ENCODE data around the gene HS6ST3.

Gene HS6ST3

DNA sequence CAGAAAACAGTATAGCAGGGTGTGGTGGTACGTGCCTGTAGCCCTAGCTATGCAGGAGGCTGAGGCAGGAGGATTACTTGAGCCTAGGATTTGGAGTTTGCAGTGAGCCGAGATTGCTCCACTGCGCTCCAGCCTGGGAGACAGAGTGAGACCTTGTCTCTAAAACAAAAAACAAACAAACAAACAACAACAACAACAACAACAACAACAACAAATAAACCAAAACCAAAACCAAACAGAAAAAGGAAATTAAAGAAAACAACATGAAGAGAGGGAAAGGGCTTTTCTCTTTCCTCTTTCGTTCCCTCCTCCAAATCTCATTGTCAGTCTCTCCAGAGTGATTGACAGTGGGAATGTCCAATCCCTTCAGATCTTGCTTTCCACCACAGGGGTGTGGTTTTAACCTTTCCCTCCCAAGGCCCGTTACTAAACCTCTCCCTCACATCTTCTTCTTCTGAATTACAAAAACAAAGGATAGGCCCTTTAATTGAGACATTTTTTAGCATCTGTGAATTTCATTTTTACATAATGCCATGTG lies 341.2 kb downstream of the HS6ST3 start:
- H3K9me3 ChIP-seq (ENCODE audit: control insufficient read depth, insufficient read depth, low read depth, low read length) = no peaks in the 10 kb centered on the region

DNA sequence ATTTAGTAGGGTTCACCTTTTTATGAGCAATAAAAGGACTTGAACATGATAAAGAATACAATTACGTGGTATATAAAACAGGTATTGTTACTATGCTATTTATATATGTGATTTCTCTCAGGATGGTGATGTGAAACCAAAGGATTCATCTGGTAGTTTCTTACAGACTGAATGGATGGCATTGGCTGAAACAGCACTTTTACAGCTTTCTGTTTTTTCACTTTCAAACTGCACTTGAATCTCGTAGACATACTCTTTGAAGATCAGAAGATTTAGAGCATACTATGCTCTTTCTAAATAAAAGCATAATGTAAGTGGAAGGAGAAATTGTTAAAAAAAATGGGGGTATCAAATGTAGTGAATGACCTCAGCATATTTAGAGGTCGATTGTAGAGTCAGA lies 354.8 kb downstream of the HS6ST3 start:
- Histone ChIP-seq H3K4me1 (ENCODE audit: control insufficient read depth, insufficient read depth, low read length) (no peaks in the 10 kb centered on the region), H3K36me3 (ENCODE audit: control insufficient read depth, insufficient read depth, low read length) (no peaks in the 10 kb centered on the region), H3K27ac (ENCODE audit: low read depth, low read length) (no peak overlapping the region)

More for the DNA sequence above, 341.2 kb downstream of the HS6ST3 start:
- Histone ChIP-seq H3K9ac (ENCODE audit: low read length) (no peak overlapping the region), H3K27ac (ENCODE audit: low read depth, low read length) (no peak overlapping the region), H3K27me3 (ENCODE audit: control insufficient read depth, insufficient read depth, low read length) (no peaks in the 10 kb centered on the region), H3K4me3 (ENCODE audit: low read depth, low read length) (no peak overlapping the region), H3K4me1 (ENCODE audit: control insufficient read depth, insufficient read depth, low read length) (no peaks in the 10 kb centered on the region), H3K36me3 (ENCODE audit: control insufficient read depth, insufficient read depth, low read length) (no peaks in the 10 kb centered on the region)

DNA sequence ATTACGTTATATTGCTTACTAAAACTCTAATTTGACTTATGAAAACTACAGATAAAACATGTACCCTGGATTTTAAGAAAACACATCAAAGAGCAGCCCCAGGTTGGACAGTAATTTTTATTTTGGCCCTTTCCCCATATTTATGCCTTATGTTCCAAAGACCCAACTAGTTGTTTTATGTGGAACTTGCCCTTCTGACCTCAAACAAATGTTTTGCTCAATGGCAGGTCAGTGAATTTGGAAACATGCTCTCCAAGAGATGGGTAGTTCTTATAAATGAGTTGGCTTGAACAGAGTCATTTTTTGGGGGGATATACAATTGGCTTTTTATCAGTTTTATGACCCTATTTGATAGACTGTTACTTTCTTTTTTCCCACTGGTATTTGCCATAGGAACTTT lies 360.0 kb downstream of the HS6ST3 start:
- no peaks in the 10 kb centered on the region for H3K27me3 ChIP-seq (ENCODE audit: control insufficient read depth, insufficient read depth, low read length)

More for the DNA sequence above, 354.8 kb downstream of the HS6ST3 start:
- no peak overlapping the region for H3K4me3 ChIP-seq (ENCODE audit: low read depth, low read length)
- H3K9ac ChIP-seq (ENCODE audit: low read length) = no peak overlapping the region
- no peaks in the 10 kb centered on the region for H3K27me3 ChIP-seq (ENCODE audit: control insufficient read depth, insufficient read depth, low read length)
- H3K9me3 ChIP-seq (ENCODE audit: control insufficient read depth, insufficient read depth, low read depth, low read length) = no peaks in the 10 kb centered on the region

DNA sequence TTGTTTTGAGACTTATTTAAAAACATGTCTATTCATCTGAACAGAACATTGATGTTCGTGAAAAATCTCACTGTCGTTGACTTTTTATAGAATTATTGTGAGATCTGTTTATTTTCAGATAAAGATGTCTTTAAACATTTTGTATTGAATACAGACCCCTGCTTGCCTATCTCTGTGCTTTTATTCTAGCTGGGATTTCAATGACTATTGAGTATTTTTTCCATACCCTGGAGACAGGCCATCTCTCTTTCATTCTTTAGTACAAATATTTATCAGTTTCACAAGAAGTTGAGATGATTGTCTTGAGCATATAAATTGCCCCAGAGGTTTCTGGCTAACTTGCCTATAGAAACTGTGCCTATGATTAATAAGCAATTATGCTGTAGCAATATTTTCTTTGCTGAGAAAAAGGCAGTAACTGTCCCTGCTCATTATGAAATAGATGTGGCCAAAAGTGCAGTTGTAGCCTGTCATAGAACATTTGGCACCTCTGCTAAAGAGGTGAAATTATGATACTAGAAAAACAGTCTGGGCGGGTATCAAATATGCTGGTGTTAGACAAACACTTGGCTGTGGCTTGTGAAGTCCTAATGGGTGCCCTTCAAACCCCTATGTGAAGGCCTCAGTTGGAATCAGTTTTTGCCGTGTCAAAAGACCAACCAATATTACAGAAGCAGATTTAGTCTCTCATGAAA lies 360.6 kb downstream of the HS6ST3 start:
- Histone ChIP-seq H3K9ac (ENCODE audit: low read length) (no peak overlapping the region), H3K27me3 (ENCODE audit: control insufficient read depth, insufficient read depth, low read length) (no peaks in the 10 kb centered on the region), H3K9me3 (ENCODE audit: control insufficient read depth, insufficient read depth, low read depth, low read length) (no peaks in the 10 kb centered on the region), H3K27ac (ENCODE audit: low read depth, low read length) (no peak overlapping the region), H3K4me1 (ENCODE audit: control insufficient read depth, insufficient read depth, low read length) (peaks cover 10% of the 10 kb centered on the region), H3K4me3 (ENCODE audit: low read depth, low read length) (no peak overlapping the region), H3K36me3 (ENCODE audit: control insufficient read depth, insufficient read depth, low read length) (no peaks in the 10 kb centered on the region)

More for the DNA sequence above, 360.0 kb downstream of the HS6ST3 start:
- Histone ChIP-seq H3K4me3 (ENCODE audit: low read depth, low read length) (no peak overlapping the region), H3K9ac (ENCODE audit: low read length) (no peak overlapping the region), H3K4me1 (ENCODE audit: control insufficient read depth, insufficient read depth, low read length) (peaks cover 8% of the 10 kb centered on the region), H3K36me3 (ENCODE audit: control insufficient read depth, insufficient read depth, low read length) (no peaks in the 10 kb centered on the region), H3K27ac (ENCODE audit: low read depth, low read length) (no peak overlapping the region), H3K9me3 (ENCODE audit: control insufficient read depth, insufficient read depth, low read depth, low read length) (no peaks in the 10 kb centered on the region)

DNA sequence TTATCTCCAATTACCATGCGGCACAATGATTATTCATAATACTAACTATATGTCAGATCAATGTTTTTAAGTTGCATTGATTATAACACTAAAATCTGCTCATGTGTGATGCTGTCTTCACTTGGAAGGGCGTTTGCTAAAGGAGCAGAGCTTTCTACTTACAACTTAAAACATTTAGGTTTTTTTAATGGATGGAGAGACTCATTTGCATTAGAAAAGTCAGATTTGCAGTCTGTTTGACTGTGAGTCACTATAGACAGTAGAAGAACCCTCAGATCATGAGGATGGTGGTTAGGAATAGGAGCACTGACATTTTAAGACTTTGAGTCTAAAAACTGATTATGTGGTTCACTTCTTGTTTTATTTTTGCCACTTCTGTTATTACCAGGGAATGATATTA lies 364.6 kb downstream of the HS6ST3 start:
- H3K9ac ChIP-seq (ENCODE audit: low read length) = no peak overlapping the region

DNA sequence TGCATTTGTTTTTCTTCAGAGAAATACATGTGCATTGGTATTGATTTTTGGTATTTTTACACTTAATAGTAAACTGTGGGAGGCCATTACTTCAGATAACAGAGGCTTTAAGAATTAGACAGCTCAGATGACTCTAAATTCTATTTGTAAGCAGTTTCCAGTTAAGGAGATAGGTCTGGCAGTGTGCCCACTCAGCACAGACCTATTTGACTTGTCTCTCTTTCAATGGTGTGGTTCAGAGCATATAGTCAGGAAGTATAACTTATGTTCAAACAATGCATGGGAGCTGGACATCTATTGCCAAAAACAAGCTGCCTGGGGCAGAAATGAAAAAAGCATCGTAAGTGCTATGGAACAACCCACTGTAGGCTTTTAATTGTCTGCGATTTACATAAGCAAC lies 370.7 kb downstream of the HS6ST3 start:
- H3K9me3 ChIP-seq (ENCODE audit: control insufficient read depth, insufficient read depth, low read depth, low read length) = no peaks in the 10 kb centered on the region
- no peak overlapping the region for H3K9ac ChIP-seq (ENCODE audit: low read length)
- H3K36me3 ChIP-seq (ENCODE audit: control insufficient read depth, insufficient read depth, low read length) = no peaks in the 10 kb centered on the region
- H3K4me1 ChIP-seq (ENCODE audit: control insufficient read depth, insufficient read depth, low read length) = no peaks in the 10 kb centered on the region
- H3K27ac ChIP-seq (ENCODE audit: low read depth, low read length) = no peak overlapping the region
- H3K4me3 ChIP-seq (ENCODE audit: low read depth, low read length) = no peak overlapping the region
- no peaks in the 10 kb centered on the region for H3K27me3 ChIP-seq (ENCODE audit: control insufficient read depth, insufficient read depth, low read length)

More for the DNA sequence above, 364.6 kb downstream of the HS6ST3 start:
- Histone ChIP-seq H3K4me3 (ENCODE audit: low read depth, low read length) (no peak overlapping the region), H3K36me3 (ENCODE audit: control insufficient read depth, insufficient read depth, low read length) (no peaks in the 10 kb centered on the region), H3K9me3 (ENCODE audit: control insufficient read depth, insufficient read depth, low read depth, low read length) (no peaks in the 10 kb centered on the region), H3K4me1 (ENCODE audit: control insufficient read depth, insufficient read depth, low read length) (peaks cover 10% of the 10 kb centered on the region), H3K27ac (ENCODE audit: low read depth, low read length) (no peak overlapping the region), H3K27me3 (ENCODE audit: control insufficient read depth, insufficient read depth, low read length) (no peaks in the 10 kb centered on the region)

DNA sequence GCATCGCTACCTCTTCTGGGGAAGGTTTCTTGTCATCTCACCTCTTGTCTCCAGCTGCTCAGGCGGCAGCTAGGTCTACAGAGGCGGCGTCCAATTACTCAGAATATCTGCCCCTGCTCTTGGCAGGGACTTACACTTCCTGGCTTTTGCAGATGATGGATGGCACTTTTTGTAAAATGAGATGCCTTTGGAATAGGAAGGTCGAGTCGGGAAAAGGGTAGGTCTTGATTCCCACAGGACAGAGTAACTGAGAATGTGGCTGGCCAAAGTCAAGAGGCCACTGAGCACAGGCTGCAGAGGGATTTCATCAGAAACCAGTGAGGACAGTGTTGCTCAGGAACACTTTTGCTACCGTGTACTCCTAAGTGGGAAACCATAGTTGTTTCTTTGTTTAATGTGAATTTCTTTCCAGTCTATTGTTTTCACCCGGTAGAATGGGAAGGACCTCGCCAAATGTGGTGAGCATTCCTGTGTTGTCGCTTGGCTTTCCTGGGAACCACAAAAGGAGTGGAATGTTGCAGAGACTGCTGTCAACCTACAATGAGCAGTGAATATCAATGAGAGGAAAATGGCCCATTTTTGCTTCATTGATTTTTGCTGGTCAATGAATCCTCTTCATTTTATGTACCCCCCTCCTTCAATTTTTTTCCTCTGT lies 383.7 kb downstream of the HS6ST3 start:
- H3K27ac ChIP-seq (ENCODE audit: low read depth, low read length) = no peak overlapping the region
- H3K27me3 ChIP-seq (ENCODE audit: control insufficient read depth, insufficient read depth, low read length) = no peaks in the 10 kb centered on the region
- H3K4me3 ChIP-seq (ENCODE audit: low read depth, low read length) = no peak overlapping the region
- H3K36me3 ChIP-seq (ENCODE audit: control insufficient read depth, insufficient read depth, low read length) = no peaks in the 10 kb centered on the region
- peaks cover 5% of the 10 kb centered on the region for H3K4me1 ChIP-seq (ENCODE audit: control insufficient read depth, insufficient read depth, low read length)
- peaks cover 4% of the 10 kb centered on the region; the same call in 1 of the 2 replicates for H3K9me3 ChIP-seq (ENCODE audit: control insufficient read depth, insufficient read depth, low read depth, low read length)
- H3K9ac ChIP-seq (ENCODE audit: low read length) = no peak overlapping the region

DNA sequence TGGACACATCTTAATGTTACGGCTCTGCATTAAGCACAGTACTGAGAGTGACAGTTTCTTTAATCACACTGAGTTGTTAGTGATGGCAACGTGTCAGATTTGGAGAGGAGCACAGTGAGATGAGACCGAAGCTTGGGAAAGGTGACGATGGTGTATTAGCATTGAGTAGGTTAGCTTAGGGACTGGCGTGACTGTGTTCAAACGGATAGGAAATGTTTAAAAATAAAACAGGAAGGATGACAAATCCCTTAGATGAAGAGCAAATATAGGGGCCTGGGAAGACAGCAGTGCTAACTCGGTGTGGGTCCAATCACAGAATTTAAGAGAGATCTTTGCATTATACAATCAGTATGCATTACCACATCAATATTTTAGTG lies 384.3 kb downstream of the HS6ST3 start:
- Histone ChIP-seq H3K9ac (ENCODE audit: low read length) (no peak overlapping the region), H3K36me3 (ENCODE audit: control insufficient read depth, insufficient read depth, low read length) (no peaks in the 10 kb centered on the region), H3K27ac (ENCODE audit: low read depth, low read length) (no peak overlapping the region)

DNA sequence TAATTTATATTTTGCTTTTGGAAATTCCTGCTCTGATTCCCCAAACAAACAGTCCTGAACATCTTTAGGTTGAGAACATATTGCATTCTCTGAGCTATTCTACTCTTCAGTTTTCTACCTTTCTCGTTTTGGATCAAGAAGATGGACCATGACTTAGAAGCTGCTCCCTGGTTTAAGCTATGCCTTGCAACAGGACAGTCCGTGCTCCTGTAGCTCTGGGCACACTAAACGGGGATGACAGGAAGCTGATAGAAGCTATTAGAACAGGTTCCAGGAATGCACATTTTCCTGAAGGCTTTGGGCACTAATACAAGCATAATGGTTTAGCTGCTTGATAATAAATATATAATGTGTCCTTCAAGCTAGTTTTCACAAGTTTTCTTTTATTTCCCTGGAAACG lies 385.2 kb downstream of the HS6ST3 start:
- H3K4me3 ChIP-seq (ENCODE audit: low read depth, low read length) = no peak overlapping the region
- H3K27ac ChIP-seq (ENCODE audit: low read depth, low read length) = no peak overlapping the region
- H3K4me1 ChIP-seq (ENCODE audit: control insufficient read depth, insufficient read depth, low read length) = peaks cover 5% of the 10 kb centered on the region
- no peaks in the 10 kb centered on the region for H3K36me3 ChIP-seq (ENCODE audit: control insufficient read depth, insufficient read depth, low read length)
- no peak overlapping the region for H3K9ac ChIP-seq (ENCODE audit: low read length)
- H3K9me3 ChIP-seq (ENCODE audit: control insufficient read depth, insufficient read depth, low read depth, low read length) = peaks cover 4% of the 10 kb centered on the region; the same call in 1 of the 2 replicates
- no peaks in the 10 kb centered on the region for H3K27me3 ChIP-seq (ENCODE audit: control insufficient read depth, insufficient read depth, low read length)

More for the DNA sequence above, 384.3 kb downstream of the HS6ST3 start:
- H3K9me3 ChIP-seq (ENCODE audit: control insufficient read depth, insufficient read depth, low read depth, low read length) = peaks cover 4% of the 10 kb centered on the region; the same call in 1 of the 2 replicates
- H3K4me1 ChIP-seq (ENCODE audit: control insufficient read depth, insufficient read depth, low read length) = peaks cover 5% of the 10 kb centered on the region
- H3K27me3 ChIP-seq (ENCODE audit: control insufficient read depth, insufficient read depth, low read length) = no peaks in the 10 kb centered on the region
- no peak overlapping the region for H3K4me3 ChIP-seq (ENCODE audit: low read depth, low read length)

DNA sequence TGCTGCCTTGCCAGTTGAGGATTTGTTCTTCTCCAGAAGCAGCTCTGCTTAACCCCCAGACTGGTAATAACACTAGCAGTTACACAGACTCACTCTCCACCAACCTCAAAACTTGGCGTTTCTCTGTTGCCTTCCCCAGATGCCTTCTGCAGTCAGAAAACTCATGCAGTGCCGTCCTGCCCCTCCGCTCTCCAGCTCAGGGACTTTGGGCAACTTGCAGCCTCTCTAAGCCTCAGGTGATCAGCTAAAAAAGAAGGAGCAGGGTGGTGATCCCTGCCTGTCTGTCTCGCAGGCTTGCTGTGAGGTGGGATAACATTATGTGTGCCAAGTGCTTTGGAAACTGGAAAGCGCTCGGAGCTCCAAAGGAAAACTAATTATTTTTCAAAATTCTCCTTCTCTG lies 391.6 kb downstream of the HS6ST3 start:
- no peak overlapping the region for H3K4me3 ChIP-seq (ENCODE audit: low read depth, low read length)
- no peaks in the 10 kb centered on the region for H3K4me1 ChIP-seq (ENCODE audit: control insufficient read depth, insufficient read depth, low read length)
- no peaks in the 10 kb centered on the region for H3K36me3 ChIP-seq (ENCODE audit: control insufficient read depth, insufficient read depth, low read length)
- H3K9me3 ChIP-seq (ENCODE audit: control insufficient read depth, insufficient read depth, low read depth, low read length) = no peaks in the 10 kb centered on the region
- H3K27me3 ChIP-seq (ENCODE audit: control insufficient read depth, insufficient read depth, low read length) = no peaks in the 10 kb centered on the region
- H3K27ac ChIP-seq (ENCODE audit: low read depth, low read length) = no peak overlapping the region
- no peak overlapping the region for H3K9ac ChIP-seq (ENCODE audit: low read length)

DNA sequence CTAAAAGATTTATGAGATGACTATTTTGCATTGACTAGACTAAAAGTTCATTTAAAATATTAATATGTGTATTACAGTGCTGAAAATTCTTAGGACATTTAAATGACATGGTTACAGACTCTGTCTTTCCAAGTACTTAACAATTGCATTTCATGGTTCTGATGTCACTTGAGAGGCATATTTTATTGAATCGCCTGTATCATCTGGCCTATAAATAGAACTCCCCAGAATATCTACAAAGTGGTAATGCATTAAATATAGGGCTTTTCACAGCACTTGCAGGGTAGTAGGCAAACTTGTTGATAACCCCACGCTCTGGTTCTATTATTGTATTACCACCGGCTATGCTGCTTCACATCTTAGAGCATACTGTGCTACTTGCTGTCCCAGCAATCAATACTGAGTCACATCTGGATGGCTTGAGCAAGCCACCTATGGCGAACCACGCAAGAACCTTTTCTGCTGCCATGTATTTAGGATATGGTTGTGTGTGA lies 400.6 kb downstream of the HS6ST3 start:
- H3K9ac ChIP-seq (ENCODE audit: low read length) = no peak overlapping the region
- no peaks in the 10 kb centered on the region for H3K4me1 ChIP-seq (ENCODE audit: control insufficient read depth, insufficient read depth, low read length)
- H3K36me3 ChIP-seq (ENCODE audit: control insufficient read depth, insufficient read depth, low read length) = no peaks in the 10 kb centered on the region
- H3K4me3 ChIP-seq (ENCODE audit: low read depth, low read length) = no peak overlapping the region
- H3K27ac ChIP-seq (ENCODE audit: low read depth, low read length) = no peak overlapping the region
- H3K27me3 ChIP-seq (ENCODE audit: control insufficient read depth, insufficient read depth, low read length) = no peaks in the 10 kb centered on the region
- H3K9me3 ChIP-seq (ENCODE audit: control insufficient read depth, insufficient read depth, low read depth, low read length) = no peaks in the 10 kb centered on the region

Measured in HUES6 (cell line).